Frontal cortex (tissue), 4 donors: ENCODE data around the gene ST6GALNAC6. TPM values are rescaled to one million over a fixed set of nuclear protein-coding genes. Genes with fewer than 3 reads are reported as not detected.
A peak's percentile ranks its signal among the peaks of the same experiment; 100 is the strongest.
"Not testable (repeated sequence)": the region's sequence is repeated elsewhere in the genome, so short reads cannot be mapped to it uniquely, and the experiment has no call there.

Experiments
- DNase-seq, 2 donors: peaks; one replicate each; pipeline ENCODE4 v3.0.0; 2012; ENCODE audit warnings: low spot score in 2 of 2
- FAIRE-seq: peaks from 2 replicates; lab custom pipeline; 2012; peaks lifted over from hg19 to GRCh38; lab: Jason Lieb, UNC
- total RNA-seq: library from RNA; depleted of rRNA; stranded (reverse); fragments of >200 nt; gene quantifications from one replicate; pipeline ENCODE4 v1.2.3, GENCODE V29; 2014
- donor health status: control.
- donor health status: control.
- donor health status: control.

ST6GALNAC6 gene
- total RNA-seq, 1 donor from 2014 or later = 28.5 TPM

DNA sequence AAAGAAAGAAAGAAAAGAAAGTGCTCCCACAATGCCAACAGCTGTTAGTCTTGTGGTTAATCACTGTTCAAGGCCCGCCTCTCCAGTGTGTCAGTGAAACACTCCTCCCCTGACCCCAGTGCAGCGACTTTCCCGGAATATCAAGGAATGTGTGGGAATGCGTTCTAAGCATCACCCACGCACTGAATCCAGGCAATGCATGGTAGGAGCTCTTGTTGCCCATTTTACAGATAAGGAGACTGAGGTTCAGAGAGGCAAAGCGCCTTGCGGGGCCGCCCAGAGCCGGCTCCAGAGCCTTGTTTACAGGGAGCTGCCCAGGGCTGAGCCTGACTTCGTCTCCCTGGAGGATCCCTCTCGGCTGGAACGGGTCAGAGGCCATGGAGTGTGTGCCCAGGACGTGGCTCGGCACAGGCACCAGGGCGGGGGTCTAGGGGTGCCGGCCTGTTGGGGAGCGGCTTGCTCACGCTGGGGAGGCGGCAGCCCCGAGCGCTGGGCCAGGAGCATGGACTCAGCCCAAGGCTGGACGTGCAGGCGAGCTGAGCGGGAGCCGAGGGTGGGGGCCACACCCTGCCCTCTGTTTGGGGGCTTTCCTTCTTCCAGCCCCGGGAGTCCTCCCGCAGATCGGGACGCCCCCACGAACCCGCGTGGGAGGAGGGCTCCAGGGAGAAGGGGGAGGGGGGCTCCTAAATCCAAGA is 823 bp downstream of the ST6GALNAC6 start:
- DNase-seq (peak in 1 of 2 donors; percentile 55), FAIRE-seq (no peak)

GRCh38 chr9:127897193-127897692 is 2.2 kb downstream of the ST6GALNAC6 start:
- no peak for FAIRE-seq
- peak; percentile 82 to 87 for DNase-seq

GRCh38 chr9:127896395-127897192 is 2.8 kb downstream of the ST6GALNAC6 start:
- DNase-seq (no peak), FAIRE-seq (no peak)

DNA sequence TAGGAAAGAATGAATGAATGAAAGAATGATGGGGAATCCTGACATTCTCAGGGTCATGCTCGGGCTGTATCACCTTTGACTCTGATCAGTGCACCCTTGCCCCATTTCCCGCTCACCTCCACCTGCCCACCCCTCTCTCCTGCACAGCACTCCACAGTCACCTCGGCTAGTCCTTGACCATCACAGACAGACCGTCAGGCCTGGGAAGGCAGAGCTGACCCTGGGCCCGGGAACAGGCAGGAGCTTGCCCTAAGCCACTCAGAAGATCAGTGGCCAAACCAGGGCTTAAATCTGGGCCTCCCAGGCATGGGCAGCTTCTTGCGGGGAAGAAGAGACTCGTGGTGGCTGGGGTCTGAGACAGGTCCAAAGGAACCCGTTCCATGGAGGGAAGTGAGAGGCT is 3.6 kb downstream of the ST6GALNAC6 start:
- FAIRE-seq (no peak), DNase-seq (no peak)

- DNase-seq (no peak), FAIRE-seq (no peak)
Measured at GRCh38 chr9:127893392-127893791, 6.0 kb downstream of the ST6GALNAC6 start.

- DNase-seq (no peak), FAIRE-seq (no peak)
Measured at GRCh38 chr9:127892831-127893230, 6.6 kb downstream of the ST6GALNAC6 start.

GRCh38 chr9:127890053-127890452 is 9.3 kb downstream of the ST6GALNAC6 start:
- DNase-seq (no peak), FAIRE-seq (no peak)

DNA sequence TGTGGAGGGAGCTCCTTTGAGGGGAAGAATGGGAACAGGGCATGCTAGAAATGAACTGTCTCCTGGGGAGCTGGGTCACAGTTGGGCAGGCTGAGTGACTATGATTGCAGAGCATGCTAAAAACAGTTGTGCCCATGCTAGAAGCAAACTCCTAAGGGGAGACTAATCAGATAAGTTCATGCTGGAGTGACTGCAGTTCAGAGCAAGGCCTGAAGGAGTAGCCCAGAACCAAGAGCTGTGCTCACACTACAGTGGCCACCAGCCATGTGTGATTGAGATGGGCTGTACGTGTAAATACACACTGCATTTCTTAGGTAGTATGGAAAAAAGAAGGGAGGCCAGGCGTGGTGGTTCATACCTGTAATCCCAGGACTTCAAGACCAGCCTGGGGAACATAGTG is 11.6 kb downstream of the ST6GALNAC6 start:
- no peak for FAIRE-seq
- DNase-seq = no peak

GRCh38 chr9:127886401-127886972 is 12.9 kb downstream of the ST6GALNAC6 start:
- DNase-seq (no peak), FAIRE-seq (no peak)

- no peak for FAIRE-seq
- no peak for DNase-seq
Measured at GRCh38 chr9:127885508-127886281, 13.7 kb downstream of the ST6GALNAC6 start.

- no peak for DNase-seq
- no peak for FAIRE-seq
Measured at GRCh38 chr9:127884976-127885490, 14.4 kb downstream of the ST6GALNAC6 start.

GRCh38 chr9:127884427-127884911 is 14.9 kb downstream of the ST6GALNAC6 start:
- no peak for DNase-seq
- no peak for FAIRE-seq

DNA sequence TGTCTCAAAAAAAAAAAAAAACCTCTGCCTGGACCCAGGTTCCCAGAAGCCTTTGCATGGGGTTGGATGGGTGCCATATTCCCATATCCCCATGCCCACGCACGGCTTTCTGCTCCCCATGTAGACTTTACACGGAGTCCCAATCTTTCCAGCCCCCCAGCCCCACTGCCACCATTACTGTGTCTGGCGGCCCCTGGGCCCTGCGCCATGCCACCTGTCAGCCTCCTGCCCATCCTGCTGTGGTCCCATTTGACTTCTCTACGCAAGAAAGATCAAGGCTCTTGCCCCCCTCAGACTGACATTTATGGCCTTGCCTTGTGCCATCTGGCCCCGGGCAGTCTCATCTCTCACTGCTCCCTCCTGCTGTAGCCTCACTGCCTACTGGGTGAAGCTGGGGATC is 15.4 kb downstream of the ST6GALNAC6 start:
- no peak for FAIRE-seq
- DNase-seq = no peak

- not testable (repeated sequence) for DNase-seq, FAIRE-seq
Measured at GRCh38 chr9:127881715-127882114, 17.7 kb downstream of the ST6GALNAC6 start.

- FAIRE-seq = no peak
- DNase-seq = no peak
Measured at GRCh38 chr9:127880143-127880542, 19.3 kb downstream of the ST6GALNAC6 start.

DNA sequence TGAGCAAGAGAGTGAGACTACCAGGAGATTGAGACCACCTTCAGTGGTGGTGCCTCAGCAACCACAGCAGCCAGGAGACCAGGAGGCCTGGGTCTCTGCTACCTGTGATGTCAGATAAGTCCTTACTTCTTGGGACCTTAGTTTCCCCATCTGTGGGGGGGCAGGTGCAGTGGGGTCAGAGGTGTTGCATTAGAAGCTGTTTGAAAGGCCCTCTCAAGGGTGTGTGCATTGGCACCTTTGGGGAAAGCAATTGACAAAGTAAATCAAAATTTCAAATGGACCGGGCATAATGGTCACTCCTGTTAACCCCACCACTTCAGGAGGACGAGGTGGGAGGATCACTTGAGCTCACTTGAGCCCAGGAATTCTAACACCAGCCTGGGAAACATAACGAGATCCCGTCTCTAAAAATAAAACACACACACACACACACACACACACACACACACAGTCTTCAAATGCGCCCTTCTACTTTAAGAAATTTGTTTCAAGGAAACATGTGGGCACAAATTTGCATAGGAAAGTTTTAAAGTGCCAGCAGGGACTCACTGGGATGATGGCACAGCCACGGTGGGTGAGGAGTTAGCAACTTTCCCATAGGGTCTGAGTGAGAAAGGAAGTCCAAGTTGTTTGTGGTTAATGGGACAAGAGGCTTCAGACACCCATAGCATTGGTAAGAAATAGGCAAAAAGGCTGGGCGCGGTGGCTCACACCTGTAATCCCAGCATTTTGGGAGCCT is 20.6 kb downstream of the ST6GALNAC6 start:
- no peak for DNase-seq
- FAIRE-seq = no peak

DNA sequence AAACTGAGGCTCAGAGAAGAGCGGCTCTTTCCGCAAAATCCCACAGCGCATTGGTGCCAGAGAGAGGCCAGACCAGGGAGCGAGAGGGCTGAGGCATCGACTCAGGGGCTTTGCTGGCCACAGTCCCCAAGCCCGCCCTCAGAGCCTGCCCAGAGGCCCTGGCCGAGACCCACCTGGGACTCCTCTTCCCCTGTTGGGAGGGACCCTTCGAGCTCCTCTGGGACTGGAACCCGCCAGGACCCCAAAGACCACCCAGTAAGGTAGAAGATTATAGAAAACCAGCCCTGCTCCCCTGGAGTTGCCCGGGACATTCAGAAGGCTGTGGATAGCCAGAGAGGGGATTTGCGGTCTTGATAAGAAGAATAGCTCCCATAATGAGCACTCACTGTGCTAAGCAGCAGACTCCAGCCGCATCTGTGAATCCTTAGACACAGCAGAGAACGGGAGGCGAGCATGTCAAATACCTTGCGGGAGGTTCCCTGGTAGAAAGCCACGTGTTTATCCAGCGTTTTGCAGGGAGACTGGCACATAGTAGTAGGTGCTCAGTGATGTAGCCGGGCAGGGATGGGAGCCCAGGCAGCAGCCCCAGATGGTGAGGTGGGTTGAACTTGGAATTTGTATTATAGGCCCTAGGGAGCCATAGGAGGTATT is 21.3 kb downstream of the ST6GALNAC6 start:
- FAIRE-seq (no peak), DNase-seq (no peak)

DNA sequence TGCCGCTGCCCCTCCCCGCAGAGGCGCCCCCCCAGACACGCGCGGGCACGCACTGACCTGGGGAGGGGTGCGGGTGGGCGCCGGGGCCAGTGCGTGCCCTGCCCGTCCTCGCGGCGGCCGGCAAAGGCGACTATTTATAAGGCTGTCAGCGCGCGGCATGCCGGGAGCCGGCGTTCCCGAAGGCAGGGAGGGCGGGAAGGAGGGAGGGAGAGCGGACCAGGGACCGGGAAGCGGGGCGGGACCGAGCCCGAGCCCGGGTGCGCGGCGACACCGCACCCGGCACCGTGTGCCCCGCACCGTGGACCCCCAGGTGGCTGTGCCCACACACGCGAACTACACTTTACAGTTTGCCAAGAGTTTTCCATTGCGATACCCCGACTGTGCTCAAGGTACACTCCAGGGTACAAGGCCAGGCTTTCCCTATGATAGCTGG is 21.8 kb downstream of the ST6GALNAC6 start, which contains the start of gene AK1:
Gene AK1 (minus strand): TSS at position 110 of the 433 bp plus-strand sequence. CDS start 3,058 bp downstream, outside the sequence.
- FAIRE-seq (no peak), DNase-seq (peak; percentile 83 to 89)
